ENCODE measurements around the gene CCDC182.
A peak's percentile ranks its signal among the peaks of the same experiment; 100 is the strongest.

The CCDC182 gene

GRCh38 chr17:57737450-57737849 lies 7.6 kb downstream of the CCDC182 start:
- H3K27ac ChIP-seq (ENCODE audit: low read depth, low read length, poor library complexity, severe bottlenecking) = no peak overlapping the region

GRCh38 chr17:57735707-57736106 lies 9.4 kb downstream of the CCDC182 start:
- no peaks in the 10 kb centered on the region for H3K9me2 ChIP-seq (ENCODE audit: low read depth, low read length)
- no peak overlapping the region for H3K9ac ChIP-seq (ENCODE audit: low read length)
- no peaks in the 10 kb centered on the region for H3K4me1 ChIP-seq (ENCODE audit: insufficient read depth, low read length, severe bottlenecking)
- H4K20me1 ChIP-seq (ENCODE audit: insufficient read depth, low read length) = no peaks in the 10 kb centered on the region
- no peak overlapping the region for H2AFZ ChIP-seq (ENCODE audit: low read length)
- no peaks in the 10 kb centered on the region for H3K9me3 ChIP-seq (ENCODE audit: low read length)
- H3K27me3 ChIP-seq (ENCODE audit: insufficient read depth, low read length) = no peaks in the 10 kb centered on the region; the same call in 1 of the 2 replicates
- H3K4me2 ChIP-seq (ENCODE audit: low read length) = no peak overlapping the region
- no peaks in the 10 kb centered on the region for H3K36me3 ChIP-seq (ENCODE audit: insufficient read depth, low read length)
- H3F3A ChIP-seq (ENCODE audit: insufficient read depth, low read length) = no peaks in the 10 kb centered on the region
- no peaks in the 10 kb centered on the region for H3K79me2 ChIP-seq (ENCODE audit: insufficient read depth, low read length)
- no peak overlapping the region for H3K4me3 ChIP-seq (ENCODE audit: low read depth, low read length, poor library complexity, severe bottlenecking)
- no peak overlapping the region for H3K27ac ChIP-seq (ENCODE audit: low read depth, low read length, poor library complexity, severe bottlenecking)
- TF ChIP-seq CTCF (IDR thresholded peaks at IDR 0.05; ENCODE audit: low read length) (peak; percentile 61), EZH2 (IDR thresholded peaks at IDR 0.05; ENCODE audit: borderline replicate concordance, low read length) (no peak)

More at GRCh38 chr17:57737450-57737849, 7.6 kb downstream of the CCDC182 start:
- H4K20me1 ChIP-seq (ENCODE audit: insufficient read depth, low read length) = no peaks in the 10 kb centered on the region
- TF ChIP-seq CTCF (IDR thresholded peaks at IDR 0.05; ENCODE audit: low read length) (no peak), EZH2 (IDR thresholded peaks at IDR 0.05; ENCODE audit: borderline replicate concordance, low read length) (no peak)
- no peak overlapping the region for H3K4me2 ChIP-seq (ENCODE audit: low read length)
- no peak overlapping the region for H2AFZ ChIP-seq (ENCODE audit: low read length)
- H3K4me3 ChIP-seq (ENCODE audit: low read depth, low read length, poor library complexity, severe bottlenecking) = no peak overlapping the region
- no peaks in the 10 kb centered on the region for H3K79me2 ChIP-seq (ENCODE audit: insufficient read depth, low read length)
- H3K9ac ChIP-seq (ENCODE audit: low read length) = no peak overlapping the region
- no peaks in the 10 kb centered on the region for H3K9me2 ChIP-seq (ENCODE audit: low read depth, low read length)
- H3K4me1 ChIP-seq (ENCODE audit: insufficient read depth, low read length, severe bottlenecking) = no peaks in the 10 kb centered on the region
- no peaks in the 10 kb centered on the region for H3K36me3 ChIP-seq (ENCODE audit: insufficient read depth, low read length)
- H3K9me3 ChIP-seq (ENCODE audit: low read length) = no peaks in the 10 kb centered on the region
- H3F3A ChIP-seq (ENCODE audit: insufficient read depth, low read length) = no peaks in the 10 kb centered on the region
- no peaks in the 10 kb centered on the region; the same call in 1 of the 2 replicates for H3K27me3 ChIP-seq (ENCODE audit: insufficient read depth, low read length)

- H3K36me3 ChIP-seq (ENCODE audit: insufficient read depth, low read length) = no peaks in the 10 kb centered on the region
- H3K4me1 ChIP-seq (ENCODE audit: insufficient read depth, low read length, severe bottlenecking) = no peaks in the 10 kb centered on the region
- H3K9me2 ChIP-seq (ENCODE audit: low read depth, low read length) = no peaks in the 10 kb centered on the region
- H3F3A ChIP-seq (ENCODE audit: insufficient read depth, low read length) = no peaks in the 10 kb centered on the region
- no peaks in the 10 kb centered on the region for H3K9me3 ChIP-seq (ENCODE audit: low read length)
- H3K4me2 ChIP-seq (ENCODE audit: low read length) = no peak overlapping the region
- no peak overlapping the region for H2AFZ ChIP-seq (ENCODE audit: low read length)
- no peak overlapping the region for H3K9ac ChIP-seq (ENCODE audit: low read length)
- no peaks in the 10 kb centered on the region for H4K20me1 ChIP-seq (ENCODE audit: insufficient read depth, low read length)
- TF ChIP-seq CTCF (IDR thresholded peaks at IDR 0.05; ENCODE audit: low read length) (no peak), EZH2 (IDR thresholded peaks at IDR 0.05; ENCODE audit: borderline replicate concordance, low read length) (no peak)
- no peaks in the 10 kb centered on the region; the same call in 1 of the 2 replicates for H3K27me3 ChIP-seq (ENCODE audit: insufficient read depth, low read length)
- H3K79me2 ChIP-seq (ENCODE audit: insufficient read depth, low read length) = no peaks in the 10 kb centered on the region
- no peak overlapping the region for H3K4me3 ChIP-seq (ENCODE audit: low read depth, low read length, poor library complexity, severe bottlenecking)
- no peak overlapping the region for H3K27ac ChIP-seq (ENCODE audit: low read depth, low read length, poor library complexity, severe bottlenecking)
Measured at GRCh38 chr17:57735230-57735629, 9.9 kb downstream of the CCDC182 start.
